ENCODE data around the gene EML4. TPM values are rescaled to one million over a fixed set of nuclear protein-coding genes. Genes with fewer than 3 reads are reported as not detected.

EML4 gene
- total RNA-seq, 1 experiment from 2014 or later, result 38.3 TPM

DNA sequence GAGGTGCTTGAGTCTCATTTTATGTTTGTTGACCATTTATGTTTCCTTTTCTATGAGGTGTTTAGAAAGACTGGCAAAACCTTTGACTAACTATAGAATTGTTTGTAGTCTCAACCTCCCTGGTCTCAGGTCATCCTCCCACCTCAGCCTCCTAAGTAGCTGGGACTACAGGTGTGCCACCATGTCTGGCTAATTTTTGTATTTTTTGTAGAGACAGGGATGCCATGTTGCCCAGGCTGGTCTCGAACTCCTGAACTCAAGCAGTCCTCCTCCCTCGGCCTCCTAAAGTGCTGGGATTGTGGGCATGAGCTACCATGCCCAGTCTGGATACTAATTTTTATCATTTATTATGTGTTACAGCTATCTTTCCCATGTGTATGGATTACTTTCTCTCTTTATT lies 67.8 kb downstream of the EML4 start:
- ATAC-seq, result no peak
- Histone ChIP-seq H3K79me2 (ENCODE audit: low read length) (peaks cover 33% of the 10 kb centered on the region), H3F3A (ENCODE audit: low read length, unreplicated experiment) (peaks cover 3% of the 10 kb centered on the region), H3K4me2 (ENCODE audit: low read length) (no peak overlapping the region), H3K27ac (ENCODE audit: low read length) (no peak overlapping the region), H3K27me3 (ENCODE audit: low read length) (no peaks in the 10 kb centered on the region), H2AFZ (ENCODE audit: low read length) (no peak overlapping the region), H3K9ac (ENCODE audit: low read length) (no peak overlapping the region), H3K4me3 (ENCODE audit: low read length) (no peak overlapping the region), H4K20me1 (ENCODE audit: low read length) (peaks cover 3% of the 10 kb centered on the region; the same call in 1 of the 2 replicates), H3K4me1 (ENCODE audit: insufficient read depth, low read length) (peaks cover 15% of the 10 kb centered on the region), H3K9me2 (replicated peaks; ENCODE audit: low read length) (no peaks in the 10 kb centered on the region), H3K36me3 (ENCODE audit: low read depth, low read length) (no peaks in the 10 kb centered on the region), H3K9me3 (ENCODE audit: low read length) (no peaks in the 10 kb centered on the region)
- no TSS peak for BruUV-seq (replicated peaks)
- ChIA-PET POLR2A (ENCODE audit: unreplicated experiment) (no interaction called here), CTCF (no interaction called here)
- intact Hi-C loops (cut with micrococcal nuclease), result loop anchor here (5.0 kb wide), 2 partner anchors 45 to 90 kb away; no protein-coding TSS in a partner anchor
- DNase-seq, result no peak
- TF ChIP-seq EZH2phosphoT487 (IDR thresholded peaks at IDR 0.05; ENCODE audit: borderline replicate concordance, low read length), result no peak
- no peak for TF ChIP-seq EZH2 (IDR thresholded peaks at IDR 0.05; ENCODE audit: low read length, unreplicated experiment)
- TF ChIP-seq, protein P1, sequence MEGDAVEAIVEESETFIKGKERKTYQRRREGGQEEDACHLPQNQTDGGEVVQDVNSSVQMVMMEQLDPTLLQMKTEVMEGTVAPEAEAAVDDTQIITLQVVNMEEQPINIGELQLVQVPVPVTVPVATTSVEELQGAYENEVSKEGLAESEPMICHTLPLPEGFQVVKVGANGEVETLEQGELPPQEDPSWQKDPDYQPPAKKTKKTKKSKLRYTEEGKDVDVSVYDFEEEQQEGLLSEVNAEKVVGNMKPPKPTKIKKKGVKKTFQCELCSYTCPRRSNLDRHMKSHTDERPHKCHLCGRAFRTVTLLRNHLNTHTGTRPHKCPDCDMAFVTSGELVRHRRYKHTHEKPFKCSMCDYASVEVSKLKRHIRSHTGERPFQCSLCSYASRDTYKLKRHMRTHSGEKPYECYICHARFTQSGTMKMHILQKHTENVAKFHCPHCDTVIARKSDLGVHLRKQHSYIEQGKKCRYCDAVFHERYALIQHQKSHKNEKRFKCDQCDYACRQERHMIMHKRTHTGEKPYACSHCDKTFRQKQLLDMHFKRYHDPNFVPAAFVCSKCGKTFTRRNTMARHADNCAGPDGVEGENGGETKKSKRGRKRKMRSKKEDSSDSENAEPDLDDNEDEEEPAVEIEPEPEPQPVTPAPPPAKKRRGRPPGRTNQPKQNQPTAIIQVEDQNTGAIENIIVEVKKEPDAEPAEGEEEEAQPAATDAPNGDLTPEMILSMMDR (conservative IDR thresholded peaks at IDR 0.05; ENCODE audit: low read depth, low read length), result no peak

DNA sequence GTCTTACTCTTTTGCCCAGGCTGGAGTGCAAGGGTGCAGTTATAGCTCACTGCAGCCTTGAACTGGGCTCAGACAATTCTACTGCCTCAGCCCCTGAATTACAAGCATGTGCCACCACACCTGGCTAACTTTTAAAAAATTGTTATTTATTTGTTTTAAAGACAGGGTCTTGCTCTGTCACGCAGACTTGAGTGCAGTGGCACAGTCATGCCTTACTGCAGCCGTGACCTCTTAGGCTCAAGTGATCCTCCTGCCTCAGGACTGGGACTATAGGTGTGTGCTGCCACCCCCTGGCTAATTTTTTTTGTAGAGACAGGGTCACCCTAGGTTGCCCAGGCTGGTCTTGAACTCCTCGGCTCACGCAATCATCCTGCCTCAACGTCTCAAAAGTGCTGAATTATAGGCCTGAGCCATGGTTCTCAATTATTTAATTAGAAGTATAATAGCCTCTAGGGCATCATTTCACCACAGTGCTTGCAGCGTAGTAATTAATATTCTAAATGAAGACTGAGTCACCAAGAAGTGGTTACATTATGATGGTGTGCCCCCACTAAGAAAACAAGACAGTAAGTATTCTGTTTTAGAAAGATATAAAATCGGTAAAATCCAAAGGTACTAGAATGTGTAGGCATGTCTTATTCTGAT lies 69.6 kb downstream of the EML4 start:
- TF ChIP-seq EZH2phosphoT487 (IDR thresholded peaks at IDR 0.05; ENCODE audit: borderline replicate concordance, low read length), result no peak
- TF ChIP-seq, protein P1 (conservative IDR thresholded peaks at IDR 0.05; ENCODE audit: low read depth, low read length), result peak; percentile 73
- BruUV-seq (replicated peaks), result no TSS peak
- no peak overlapping the region for H2AFZ ChIP-seq (ENCODE audit: low read length)
- no peak overlapping the region for H3K4me3 ChIP-seq (ENCODE audit: low read length)
- peaks cover 3% of the 10 kb centered on the region for H3F3A ChIP-seq (ENCODE audit: low read length, unreplicated experiment)
- POLR2A ChIA-PET (ENCODE audit: unreplicated experiment), result interaction anchor here (0.5 to 0.6 kb wide), 2 partner anchors 67 to 121 kb away, joined by 3 to 4 read pairs; no protein-coding TSS in a partner anchor
- CTCF ChIA-PET, result interaction anchor here (0.5 to 0.6 kb wide), 2 partner anchors 143 to 369 kb away, joined by 3 read pairs; no protein-coding TSS in a partner anchor
- H3K4me2 ChIP-seq (ENCODE audit: low read length), result peak overlapping the region; percentile 44
- H3K9me3 ChIP-seq (ENCODE audit: low read length), result no peaks in the 10 kb centered on the region
- peaks cover 32% of the 10 kb centered on the region for H3K79me2 ChIP-seq (ENCODE audit: low read length)
- intact Hi-C loops (cut with micrococcal nuclease), result loop anchor here (1.0 to 5.0 kb wide), 3 partner anchors 46 to 142 kb away; no protein-coding TSS in a partner anchor
- 0 out of 2 replicates have a peak overlapping the region, but pooled peaks have one; percentile 18 for H3K9ac ChIP-seq (ENCODE audit: low read length)
- H3K27me3 ChIP-seq (ENCODE audit: low read length), result no peaks in the 10 kb centered on the region
- H4K20me1 ChIP-seq (ENCODE audit: low read length), result peaks cover 3% of the 10 kb centered on the region; the same call in 1 of the 2 replicates
- ATAC-seq, result peak; percentile 82
- DNase-seq, result peak; percentile 52
- no peaks in the 10 kb centered on the region for H3K36me3 ChIP-seq (ENCODE audit: low read depth, low read length)
- no peaks in the 10 kb centered on the region for H3K9me2 ChIP-seq (replicated peaks; ENCODE audit: low read length)
- peak overlapping the region; percentile 61 for H3K27ac ChIP-seq (ENCODE audit: low read length)
- H3K4me1 ChIP-seq (ENCODE audit: insufficient read depth, low read length), result peaks cover 15% of the 10 kb centered on the region

DNA sequence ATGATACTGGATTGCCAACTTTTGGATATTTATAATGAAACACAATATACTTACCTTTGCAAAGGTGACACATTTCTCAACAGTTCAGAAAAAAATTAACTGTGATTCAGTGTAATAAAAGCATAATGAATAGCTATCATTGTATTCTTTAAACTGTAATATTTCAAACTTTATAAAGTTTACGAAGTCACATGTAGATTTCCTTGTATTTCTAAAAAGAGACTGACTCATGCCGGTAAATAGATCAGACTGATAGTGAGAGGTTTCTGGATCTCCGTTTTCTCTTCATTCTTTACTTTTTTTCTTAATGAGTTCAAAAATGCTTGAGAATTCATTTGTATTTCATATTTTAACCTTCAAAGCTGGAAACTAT lies 70.1 kb downstream of the EML4 start:
- Histone ChIP-seq H3K9me3 (ENCODE audit: low read length) (no peaks in the 10 kb centered on the region), H3K79me2 (ENCODE audit: low read length) (peaks cover 29% of the 10 kb centered on the region), H3K27me3 (ENCODE audit: low read length) (no peaks in the 10 kb centered on the region), H3K27ac (ENCODE audit: low read length) (peak overlapping the region; percentile 61), H3F3A (ENCODE audit: low read length, unreplicated experiment) (peaks cover 3% of the 10 kb centered on the region), H2AFZ (ENCODE audit: low read length) (no peak overlapping the region), H3K9ac (ENCODE audit: low read length) (no peak overlapping the region), H4K20me1 (ENCODE audit: low read length) (peaks cover 3% of the 10 kb centered on the region; the same call in 1 of the 2 replicates), H3K4me2 (ENCODE audit: low read length) (peak overlapping the region; percentile 44), H3K4me3 (ENCODE audit: low read length) (no peak overlapping the region), H3K36me3 (ENCODE audit: low read depth, low read length) (no peaks in the 10 kb centered on the region), H3K9me2 (replicated peaks; ENCODE audit: low read length) (no peaks in the 10 kb centered on the region), H3K4me1 (ENCODE audit: insufficient read depth, low read length) (peaks cover 15% of the 10 kb centered on the region)
- TF ChIP-seq, protein P1 (conservative IDR thresholded peaks at IDR 0.05; ENCODE audit: low read depth, low read length), result no peak
- TF ChIP-seq EZH2 (IDR thresholded peaks at IDR 0.05; ENCODE audit: low read length, unreplicated experiment) (no peak), EZH2phosphoT487 (IDR thresholded peaks at IDR 0.05; ENCODE audit: borderline replicate concordance, low read length) (no peak)
- POLR2A ChIA-PET (ENCODE audit: unreplicated experiment), result interaction anchor here (0.5 to 0.6 kb wide), 3 partner anchors 25 to 121 kb away, joined by 3 to 4 read pairs (median 3); no protein-coding TSS in a partner anchor
- no TSS peak for BruUV-seq (replicated peaks)
- peak; percentile 80 for ATAC-seq
- DNase-seq, result peak; percentile 50
- CTCF ChIA-PET, result interaction anchor here (0.5 to 0.6 kb wide), 2 partner anchors 106 to 370 kb away, joined by 3 read pairs; no protein-coding TSS in a partner anchor
- intact Hi-C loops (cut with micrococcal nuclease), result loop anchor here (1.0 to 5.0 kb wide), 3 partner anchors 47 to 143 kb away; no protein-coding TSS in a partner anchor
